ENCODE measurements around the gene TFIP11.

TFIP11 gene

GRCh38 chr22:26502688-26503561, 9.3 kb downstream of the TFIP11 start:
- peak; percentile 24 for DNase-seq

- no peak for DNase-seq
These were observed 10.3 kb downstream of the TFIP11 start for GRCh38 chr22:26501996-26502395.

GRCh38 chr22:26499188-26499703, 13.0 kb downstream of the TFIP11 start:
- DNase-seq = no peak

DNA sequence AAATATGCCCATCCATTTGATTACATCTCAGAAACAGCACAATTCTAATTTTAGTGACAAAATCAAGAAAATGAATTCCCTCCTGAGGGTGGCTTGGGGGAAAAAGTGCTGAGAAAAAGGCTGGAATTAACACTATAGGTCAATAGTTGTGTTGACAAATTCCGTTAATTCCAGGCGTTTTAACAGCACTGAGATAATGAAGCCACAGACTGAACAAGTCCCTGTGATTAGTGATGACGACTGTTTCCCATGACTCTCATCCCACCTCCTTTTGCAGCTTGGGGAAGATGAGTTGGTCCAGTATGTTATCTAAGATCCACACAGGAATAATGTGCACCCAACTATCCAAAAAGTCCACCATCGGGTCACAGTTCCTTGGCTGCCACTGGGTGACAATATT, 15.8 kb downstream of the TFIP11 start:
- DNase-seq = no peak

GRCh38 chr22:26494506-26494905, 17.8 kb downstream of the TFIP11 start:
- no peak for DNase-seq

- DNase-seq = no peak
These were observed 20.1 kb downstream of the TFIP11 start for GRCh38 chr22:26492220-26492619.

- no peak for DNase-seq
These were observed 22.7 kb downstream of the TFIP11 start for GRCh38 chr22:26489447-26490036.

- DNase-seq = no peak
These were observed 24.3 kb downstream of the TFIP11 start for GRCh38 chr22:26487996-26488395.

DNA sequence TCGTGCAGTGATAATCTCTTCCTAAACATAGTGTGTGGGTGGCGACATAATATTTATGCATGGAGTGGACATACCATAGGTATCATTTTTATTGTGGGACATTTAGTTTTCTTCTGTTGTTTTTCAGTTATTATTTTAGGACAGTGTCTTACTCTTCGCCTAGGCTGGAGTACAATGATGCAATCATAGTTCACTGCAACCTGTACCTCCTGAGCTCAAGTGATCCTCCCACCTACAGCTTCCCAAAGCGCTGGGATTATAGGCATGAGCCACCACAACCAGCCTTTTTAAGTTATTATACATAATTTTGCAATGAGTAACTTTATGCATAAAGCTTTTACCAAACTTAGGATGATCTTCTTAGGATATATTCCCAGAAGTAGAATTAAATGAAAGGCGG, 25.9 kb downstream of the TFIP11 start:
- no peak for DNase-seq

GRCh38 chr22:26485806-26486390, 26.4 kb downstream of the TFIP11 start:
- no peak for DNase-seq

- no peak for DNase-seq
These were observed 27.3 kb downstream of the TFIP11 start for GRCh38 chr22:26485013-26485412.

GRCh38 chr22:26484360-26484706, 27.9 kb downstream of the TFIP11 start:
- DNase-seq = no peak

GRCh38 chr22:26483439-26484359, 28.6 kb downstream of the TFIP11 start, which contains the start of the genes HPS4 and SRRD:
Gene HPS4, minus strand, starts transcription at chr22:26483783. Its CDS starts 2,021 bp downstream, at chr22:26481762.
Gene SRRD, plus strand, starts transcription at chr22:26483877. Its CDS starts 14 bp downstream, at chr22:26483891.
- peak; percentile 91 for DNase-seq

GRCh38 chr22:26483043-26483438, 29.2 kb downstream of the TFIP11 start:
- DNase-seq = no peak

- no peak for DNase-seq
These were observed 30.1 kb downstream of the TFIP11 start for GRCh38 chr22:26482161-26482560.

GRCh38 chr22:26481694-26482093, 30.6 kb downstream of the TFIP11 start:
- DNase-seq = no peak

- DNase-seq = no peak
These were observed 31.1 kb downstream of the TFIP11 start for GRCh38 chr22:26481112-26481693.

DNA sequence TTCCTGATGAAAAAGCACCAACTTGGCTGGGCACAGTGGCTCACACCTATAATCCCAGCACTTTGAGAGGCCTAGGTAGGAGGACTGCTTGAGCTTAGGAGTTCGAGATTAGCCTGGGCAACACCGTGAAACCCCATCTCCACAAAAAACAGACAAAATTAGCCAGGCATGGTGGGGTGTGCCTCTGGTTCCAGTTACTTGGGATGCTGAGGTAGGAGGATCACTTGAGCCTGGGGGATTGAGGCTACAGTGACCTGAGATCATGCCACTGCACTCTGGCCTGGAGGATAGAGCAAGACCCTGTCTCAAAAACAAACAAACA, 31.7 kb downstream of the TFIP11 start:
- DNase-seq = no peak

- DNase-seq = no peak
These were observed 32.3 kb downstream of the TFIP11 start for GRCh38 chr22:26479792-26480610.

GRCh38 chr22:26479043-26479791, 33.1 kb downstream of the TFIP11 start:
- no peak for DNase-seq

- DNase-seq = no peak
These were observed 34.9 kb downstream of the TFIP11 start for GRCh38 chr22:26477341-26477731.

Measured in stimulated activated CD4-positive, alpha-beta T cell treated with anti-CD3 and anti-CD28 coated beads, Interleukin-12 subunit alpha, Interleukin-12 subunit beta, amount 100 ng/mL, for 4 hours (primary cell).